ENCODE data around the gene NUAK2.

Gene NUAK2

GRCh38 chr1:205339197-205339702 lies 17.7 kb upstream of the NUAK2 start:
- Histone ChIP-seq H3K4me3 (replicated peaks; ENCODE audit: low read depth, low read length) (no peak overlapping the region), H3K27me3 (replicated peaks; ENCODE audit: control insufficient read depth, insufficient read depth, low read length) (peaks cover 2% of the 10 kb centered on the region), H3K36me3 (ENCODE audit: control insufficient read depth, insufficient read depth, low read length) (no peaks in the 10 kb centered on the region)
- TF ChIP-seq, protein P1, sequence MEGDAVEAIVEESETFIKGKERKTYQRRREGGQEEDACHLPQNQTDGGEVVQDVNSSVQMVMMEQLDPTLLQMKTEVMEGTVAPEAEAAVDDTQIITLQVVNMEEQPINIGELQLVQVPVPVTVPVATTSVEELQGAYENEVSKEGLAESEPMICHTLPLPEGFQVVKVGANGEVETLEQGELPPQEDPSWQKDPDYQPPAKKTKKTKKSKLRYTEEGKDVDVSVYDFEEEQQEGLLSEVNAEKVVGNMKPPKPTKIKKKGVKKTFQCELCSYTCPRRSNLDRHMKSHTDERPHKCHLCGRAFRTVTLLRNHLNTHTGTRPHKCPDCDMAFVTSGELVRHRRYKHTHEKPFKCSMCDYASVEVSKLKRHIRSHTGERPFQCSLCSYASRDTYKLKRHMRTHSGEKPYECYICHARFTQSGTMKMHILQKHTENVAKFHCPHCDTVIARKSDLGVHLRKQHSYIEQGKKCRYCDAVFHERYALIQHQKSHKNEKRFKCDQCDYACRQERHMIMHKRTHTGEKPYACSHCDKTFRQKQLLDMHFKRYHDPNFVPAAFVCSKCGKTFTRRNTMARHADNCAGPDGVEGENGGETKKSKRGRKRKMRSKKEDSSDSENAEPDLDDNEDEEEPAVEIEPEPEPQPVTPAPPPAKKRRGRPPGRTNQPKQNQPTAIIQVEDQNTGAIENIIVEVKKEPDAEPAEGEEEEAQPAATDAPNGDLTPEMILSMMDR (IDR thresholded peaks at IDR 0.05; ENCODE audit: insufficient read depth, low read length, poor library complexity, severe bottlenecking): no peak
- DNase-seq (ENCODE audit: extremely low read depth, insufficient read length): no peak

GRCh38 chr1:205338011-205338410 lies 16.5 kb upstream of the NUAK2 start:
- no peaks in the 10 kb centered on the region for H3K36me3 ChIP-seq (ENCODE audit: control insufficient read depth, insufficient read depth, low read length)
- DNase-seq (ENCODE audit: extremely low read depth, insufficient read length): no peak
- H3K27me3 ChIP-seq (replicated peaks; ENCODE audit: control insufficient read depth, insufficient read depth, low read length): peaks cover 2% of the 10 kb centered on the region
- H3K4me3 ChIP-seq (replicated peaks; ENCODE audit: low read depth, low read length): no peak overlapping the region
- TF ChIP-seq, protein P1 (IDR thresholded peaks at IDR 0.05; ENCODE audit: insufficient read depth, low read length, poor library complexity, severe bottlenecking): no peak

DNA sequence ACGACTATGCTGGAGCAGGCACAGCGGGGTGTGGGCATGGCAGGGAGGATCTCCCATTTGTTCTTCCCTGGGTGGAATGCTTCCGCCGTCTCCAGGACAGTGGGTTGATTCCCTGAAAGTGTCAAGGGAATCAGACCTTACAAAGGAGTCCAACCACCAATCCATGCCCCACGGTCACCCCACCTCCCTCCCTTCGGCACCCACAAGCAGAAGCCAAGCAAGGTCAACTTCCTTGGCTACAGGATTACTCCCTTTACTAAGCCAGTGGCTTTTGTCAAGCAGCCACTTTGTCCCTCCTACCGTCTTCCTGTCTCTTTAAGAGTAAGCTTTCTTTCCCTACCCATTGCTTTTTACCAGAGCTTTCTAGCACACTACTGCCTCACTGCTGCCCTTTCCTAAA lies 15.9 kb upstream of the NUAK2 start:
- Histone ChIP-seq H3K4me3 (replicated peaks; ENCODE audit: low read depth, low read length) (no peak overlapping the region), H3K27me3 (replicated peaks; ENCODE audit: control insufficient read depth, insufficient read depth, low read length) (peaks cover 2% of the 10 kb centered on the region), H3K36me3 (ENCODE audit: control insufficient read depth, insufficient read depth, low read length) (no peaks in the 10 kb centered on the region)
- no peak for DNase-seq (ENCODE audit: extremely low read depth, insufficient read length)
- TF ChIP-seq, protein P1 (IDR thresholded peaks at IDR 0.05; ENCODE audit: insufficient read depth, low read length, poor library complexity, severe bottlenecking): no peak

- DNase-seq (ENCODE audit: extremely low read depth, insufficient read length): peak; percentile 64
- Histone ChIP-seq H3K27me3 (replicated peaks; ENCODE audit: control insufficient read depth, insufficient read depth, low read length) (peaks cover 2% of the 10 kb centered on the region; the same call in 1 of the 2 replicates), H3K4me3 (replicated peaks; ENCODE audit: low read depth, low read length) (no peak overlapping the region), H3K36me3 (ENCODE audit: control insufficient read depth, insufficient read depth, low read length) (no peaks in the 10 kb centered on the region)
- TF ChIP-seq, protein P1 (IDR thresholded peaks at IDR 0.05; ENCODE audit: insufficient read depth, low read length, poor library complexity, severe bottlenecking): peak; percentile 99
Observed at GRCh38 chr1:205335692-205336091, 14.1 kb upstream of the NUAK2 start.

DNA sequence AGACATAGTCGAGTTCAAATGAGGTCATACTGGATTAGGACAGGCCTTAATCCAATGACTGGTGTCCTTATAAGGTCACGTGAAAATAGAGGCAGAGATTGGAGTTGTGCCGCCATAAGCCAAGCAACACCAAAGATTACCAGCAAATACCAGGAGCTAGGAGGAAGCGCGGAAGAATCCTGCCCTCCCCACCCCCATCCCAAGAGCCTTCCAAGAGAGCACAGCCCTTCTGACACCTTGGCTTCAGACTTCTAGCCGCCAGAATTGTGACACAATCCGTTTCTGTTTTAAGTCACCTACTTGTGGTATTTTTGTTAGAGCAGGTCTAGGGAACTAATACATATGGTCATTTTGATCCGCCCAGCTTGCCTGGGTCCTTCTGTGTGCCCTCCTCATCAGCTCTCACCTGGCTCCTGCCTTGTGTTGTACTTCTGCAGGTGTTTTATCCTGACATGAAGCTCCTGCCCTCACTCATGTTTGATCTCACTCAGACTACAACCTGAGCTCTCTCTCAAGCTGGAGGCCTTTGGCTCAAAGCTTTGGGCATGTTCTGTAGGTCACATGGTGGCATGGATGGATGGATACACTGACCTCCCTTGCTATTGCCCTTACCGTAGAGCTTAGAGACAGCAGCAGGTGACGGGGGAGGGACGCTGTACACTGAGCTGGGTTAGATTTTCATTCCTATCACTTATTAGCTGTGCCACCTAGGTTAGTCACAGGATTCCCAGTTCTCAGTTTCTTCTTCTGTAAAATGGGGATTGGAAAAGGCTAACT lies 10.7 kb upstream of the NUAK2 start:
- no peaks in the 10 kb centered on the region for H3K36me3 ChIP-seq (ENCODE audit: control insufficient read depth, insufficient read depth, low read length)
- H3K27me3 ChIP-seq (replicated peaks; ENCODE audit: control insufficient read depth, insufficient read depth, low read length): no peaks in the 10 kb centered on the region; the same call in 1 of the 2 replicates
- no peak for DNase-seq (ENCODE audit: extremely low read depth, insufficient read length)
- TF ChIP-seq, protein P1 (IDR thresholded peaks at IDR 0.05; ENCODE audit: insufficient read depth, low read length, poor library complexity, severe bottlenecking): no peak
- no peak overlapping the region for H3K4me3 ChIP-seq (replicated peaks; ENCODE audit: low read depth, low read length)
